ENCODE measurements around the gene SDK1.

DNA sequence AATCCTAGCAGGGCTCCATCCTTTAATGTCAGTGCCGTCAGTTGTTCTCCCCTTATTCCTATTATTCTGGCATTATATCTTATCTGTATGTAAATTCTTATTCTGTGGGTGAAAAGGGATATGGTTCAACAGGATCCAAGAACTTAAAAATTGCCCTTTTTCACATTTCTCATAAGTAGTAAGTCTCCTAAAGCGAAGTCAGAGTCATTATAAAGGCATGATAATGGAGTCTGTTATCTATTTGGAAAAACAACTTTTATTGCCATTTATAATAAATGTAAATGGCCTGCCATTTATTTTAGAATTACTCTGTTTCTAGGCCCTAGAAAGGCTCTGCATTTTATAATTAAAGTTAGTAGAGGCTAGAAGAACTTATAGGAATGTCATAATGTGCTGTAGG, 31.3 kb downstream of the SDK1 start:
- TF ChIP-seq, protein P1, sequence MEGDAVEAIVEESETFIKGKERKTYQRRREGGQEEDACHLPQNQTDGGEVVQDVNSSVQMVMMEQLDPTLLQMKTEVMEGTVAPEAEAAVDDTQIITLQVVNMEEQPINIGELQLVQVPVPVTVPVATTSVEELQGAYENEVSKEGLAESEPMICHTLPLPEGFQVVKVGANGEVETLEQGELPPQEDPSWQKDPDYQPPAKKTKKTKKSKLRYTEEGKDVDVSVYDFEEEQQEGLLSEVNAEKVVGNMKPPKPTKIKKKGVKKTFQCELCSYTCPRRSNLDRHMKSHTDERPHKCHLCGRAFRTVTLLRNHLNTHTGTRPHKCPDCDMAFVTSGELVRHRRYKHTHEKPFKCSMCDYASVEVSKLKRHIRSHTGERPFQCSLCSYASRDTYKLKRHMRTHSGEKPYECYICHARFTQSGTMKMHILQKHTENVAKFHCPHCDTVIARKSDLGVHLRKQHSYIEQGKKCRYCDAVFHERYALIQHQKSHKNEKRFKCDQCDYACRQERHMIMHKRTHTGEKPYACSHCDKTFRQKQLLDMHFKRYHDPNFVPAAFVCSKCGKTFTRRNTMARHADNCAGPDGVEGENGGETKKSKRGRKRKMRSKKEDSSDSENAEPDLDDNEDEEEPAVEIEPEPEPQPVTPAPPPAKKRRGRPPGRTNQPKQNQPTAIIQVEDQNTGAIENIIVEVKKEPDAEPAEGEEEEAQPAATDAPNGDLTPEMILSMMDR (IDR thresholded peaks at IDR 0.05; ENCODE audit: low read depth, low read length, missing input control) = no peak
- TF ChIP-seq, protein P2, sequence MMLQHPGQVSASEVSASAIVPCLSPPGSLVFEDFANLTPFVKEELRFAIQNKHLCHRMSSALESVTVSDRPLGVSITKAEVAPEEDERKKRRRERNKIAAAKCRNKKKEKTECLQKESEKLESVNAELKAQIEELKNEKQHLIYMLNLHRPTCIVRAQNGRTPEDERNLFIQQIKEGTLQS (IDR thresholded peaks at IDR 0.05) = no peak
- no peak for TF ChIP-seq YY1 (IDR thresholded peaks at IDR 0.05)
- TF ChIP-seq, protein P3, sequence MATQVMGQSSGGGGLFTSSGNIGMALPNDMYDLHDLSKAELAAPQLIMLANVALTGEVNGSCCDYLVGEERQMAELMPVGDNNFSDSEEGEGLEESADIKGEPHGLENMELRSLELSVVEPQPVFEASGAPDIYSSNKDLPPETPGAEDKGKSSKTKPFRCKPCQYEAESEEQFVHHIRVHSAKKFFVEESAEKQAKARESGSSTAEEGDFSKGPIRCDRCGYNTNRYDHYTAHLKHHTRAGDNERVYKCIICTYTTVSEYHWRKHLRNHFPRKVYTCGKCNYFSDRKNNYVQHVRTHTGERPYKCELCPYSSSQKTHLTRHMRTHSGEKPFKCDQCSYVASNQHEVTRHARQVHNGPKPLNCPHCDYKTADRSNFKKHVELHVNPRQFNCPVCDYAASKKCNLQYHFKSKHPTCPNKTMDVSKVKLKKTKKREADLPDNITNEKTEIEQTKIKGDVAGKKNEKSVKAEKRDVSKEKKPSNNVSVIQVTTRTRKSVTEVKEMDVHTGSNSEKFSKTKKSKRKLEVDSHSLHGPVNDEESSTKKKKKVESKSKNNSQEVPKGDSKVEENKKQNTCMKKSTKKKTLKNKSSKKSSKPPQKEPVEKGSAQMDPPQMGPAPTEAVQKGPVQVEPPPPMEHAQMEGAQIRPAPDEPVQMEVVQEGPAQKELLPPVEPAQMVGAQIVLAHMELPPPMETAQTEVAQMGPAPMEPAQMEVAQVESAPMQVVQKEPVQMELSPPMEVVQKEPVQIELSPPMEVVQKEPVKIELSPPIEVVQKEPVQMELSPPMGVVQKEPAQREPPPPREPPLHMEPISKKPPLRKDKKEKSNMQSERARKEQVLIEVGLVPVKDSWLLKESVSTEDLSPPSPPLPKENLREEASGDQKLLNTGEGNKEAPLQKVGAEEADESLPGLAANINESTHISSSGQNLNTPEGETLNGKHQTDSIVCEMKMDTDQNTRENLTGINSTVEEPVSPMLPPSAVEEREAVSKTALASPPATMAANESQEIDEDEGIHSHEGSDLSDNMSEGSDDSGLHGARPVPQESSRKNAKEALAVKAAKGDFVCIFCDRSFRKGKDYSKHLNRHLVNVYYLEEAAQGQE (IDR thresholded peaks at IDR 0.05) = no peak
- TF ChIP-seq RAD21 (IDR thresholded peaks at IDR 0.05) = no peak
- TF ChIP-seq EGR1 (IDR thresholded peaks at IDR 0.05; ENCODE audit: low read depth in 2 of 2) = no peak
- TF ChIP-seq JUND (IDR thresholded peaks at IDR 0.05) = no peak
- TF ChIP-seq SP1 (IDR thresholded peaks at IDR 0.05) = no peak
- TF ChIP-seq TAF1 (conservative IDR thresholded peaks at IDR 0.05) = no peak
- TF ChIP-seq FOXA2 (IDR thresholded peaks at IDR 0.05) = no peak
- no peak for TF ChIP-seq NR2F2 (IDR thresholded peaks at IDR 0.05)
- TF ChIP-seq GABPA (IDR thresholded peaks at IDR 0.05 in 1 of 2, conservative IDR thresholded peaks at IDR 0.05 in 1 of 2) = no peak
- TF ChIP-seq, protein P4, sequence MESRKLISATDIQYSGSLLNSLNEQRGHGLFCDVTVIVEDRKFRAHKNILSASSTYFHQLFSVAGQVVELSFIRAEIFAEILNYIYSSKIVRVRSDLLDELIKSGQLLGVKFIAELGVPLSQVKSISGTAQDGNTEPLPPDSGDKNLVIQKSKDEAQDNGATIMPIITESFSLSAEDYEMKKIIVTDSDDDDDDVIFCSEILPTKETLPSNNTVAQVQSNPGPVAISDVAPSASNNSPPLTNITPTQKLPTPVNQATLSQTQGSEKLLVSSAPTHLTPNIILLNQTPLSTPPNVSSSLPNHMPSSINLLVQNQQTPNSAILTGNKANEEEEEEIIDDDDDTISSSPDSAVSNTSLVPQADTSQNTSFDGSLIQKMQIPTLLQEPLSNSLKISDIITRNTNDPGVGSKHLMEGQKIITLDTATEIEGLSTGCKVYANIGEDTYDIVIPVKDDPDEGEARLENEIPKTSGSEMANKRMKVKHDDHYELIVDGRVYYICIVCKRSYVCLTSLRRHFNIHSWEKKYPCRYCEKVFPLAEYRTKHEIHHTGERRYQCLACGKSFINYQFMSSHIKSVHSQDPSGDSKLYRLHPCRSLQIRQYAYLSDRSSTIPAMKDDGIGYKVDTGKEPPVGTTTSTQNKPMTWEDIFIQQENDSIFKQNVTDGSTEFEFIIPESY (IDR thresholded peaks at IDR 0.05) = no peak

Data from liver (tissue), 3 donors.